Jurkat, Clone E6-1 (cell line): Measurements from ENCODE around the gene GAL3ST3. TPM values are rescaled to one million over a fixed set of nuclear protein-coding genes. Genes with fewer than 3 reads are reported as not detected.
"Not testable (repeated sequence)": the region's sequence is repeated elsewhere in the genome, so short reads cannot be mapped to it uniquely, and the experiment has no call there.

ENCODE experiments used
- DNase-seq: peaks from one replicate; pipeline ENCODE4 v3.0.0-alpha.2; 2011; ENCODE audit warnings: low read depth, low spot score
- H3K4me3 ChIP-seq: 2 replicates; pipeline ENCODE4 v1.5.1; 2011; ENCODE audit warnings: mild to moderate bottlenecking, low read length, control low read depth, moderate library complexity
- polyA plus RNA-seq: library from polyadenylated mRNA; unstranded; fragments of >200 nt; gene quantifications from one replicate; pipeline ENCODE4 v1.2.1, GENCODE V29; 2012; ENCODE audit warnings: missing spikeins; ENCODE audit not compliant: insufficient read length, insufficient read depth

The GAL3ST3 gene, protein sequence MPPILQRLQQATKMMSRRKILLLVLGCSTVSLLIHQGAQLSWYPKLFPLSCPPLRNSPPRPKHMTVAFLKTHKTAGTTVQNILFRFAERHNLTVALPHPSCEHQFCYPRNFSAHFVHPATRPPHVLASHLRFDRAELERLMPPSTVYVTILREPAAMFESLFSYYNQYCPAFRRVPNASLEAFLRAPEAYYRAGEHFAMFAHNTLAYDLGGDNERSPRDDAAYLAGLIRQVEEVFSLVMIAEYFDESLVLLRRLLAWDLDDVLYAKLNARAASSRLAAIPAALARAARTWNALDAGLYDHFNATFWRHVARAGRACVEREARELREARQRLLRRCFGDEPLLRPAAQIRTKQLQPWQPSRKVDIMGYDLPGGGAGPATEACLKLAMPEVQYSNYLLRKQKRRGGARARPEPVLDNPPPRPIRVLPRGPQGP
- polyA plus RNA-seq: not detected

DNA sequence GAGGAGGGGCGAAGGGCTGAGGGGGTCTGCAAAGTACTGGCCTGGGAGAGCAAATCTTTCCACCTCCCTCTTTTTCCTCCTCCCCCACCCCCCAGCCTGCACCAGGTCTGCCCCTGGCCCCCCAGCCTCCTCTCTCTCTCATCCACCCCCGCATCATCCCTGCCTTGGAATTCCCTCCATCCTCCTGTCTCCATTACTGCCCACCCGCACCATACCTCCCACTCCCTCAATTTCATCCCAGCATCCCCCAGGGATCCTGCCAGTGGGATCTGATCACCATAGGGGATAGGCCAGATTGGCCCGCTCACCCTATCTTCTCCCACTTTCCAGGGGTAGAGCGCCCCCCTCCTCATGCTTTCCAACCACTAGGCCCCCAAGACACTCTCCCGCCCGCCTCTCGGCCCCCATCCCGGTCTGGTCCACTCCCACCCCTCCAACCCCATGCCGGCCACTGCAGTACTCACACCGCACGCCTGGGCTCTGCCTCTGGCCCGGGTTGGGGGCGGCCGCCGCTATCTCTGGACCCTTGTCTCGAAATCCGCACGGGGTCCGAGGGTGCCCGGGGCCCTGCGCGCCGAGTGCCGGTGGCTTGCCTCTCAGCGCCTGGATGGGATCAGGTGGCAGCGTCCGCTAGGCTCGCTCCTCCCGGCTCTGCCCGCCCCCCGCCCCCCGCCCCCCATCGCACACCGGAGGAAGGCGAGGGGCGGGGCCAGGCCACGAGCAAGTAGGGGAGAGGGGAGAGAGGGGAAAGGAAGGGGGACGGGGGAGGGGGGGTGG is at the start of gene GAL3ST3:
TSS of gene GAL3ST3 (minus strand) at position 615 of the 777 bp plus-strand sequence. CDS start 3,746 bp downstream, outside the sequence.
- no peak for DNase-seq
- no peak within 1 kb of the TSS for H3K4me3 ChIP-seq

DNA sequence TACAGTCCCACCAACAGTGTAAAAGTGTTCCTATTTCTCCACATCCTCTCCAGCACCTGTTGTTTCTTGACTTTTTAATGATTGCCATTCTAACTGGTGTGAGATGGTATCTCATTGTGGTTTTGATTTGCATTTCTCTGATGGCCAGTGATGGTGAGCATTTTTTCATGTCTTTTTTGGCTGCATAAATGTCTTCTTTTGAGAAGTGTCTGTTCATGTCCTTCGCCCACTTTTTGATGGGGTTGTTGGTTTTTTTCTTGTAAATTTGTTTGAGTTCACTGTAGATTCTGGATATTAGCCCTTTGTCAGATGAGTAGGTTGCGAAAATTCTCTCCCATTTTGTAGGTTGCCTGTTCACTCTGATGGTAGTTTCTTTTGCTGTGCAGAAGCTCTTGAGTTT is 43.2 kb upstream of the GAL3ST3 start:
- not testable (repeated sequence) for H3K4me3 ChIP-seq, DNase-seq

DNA sequence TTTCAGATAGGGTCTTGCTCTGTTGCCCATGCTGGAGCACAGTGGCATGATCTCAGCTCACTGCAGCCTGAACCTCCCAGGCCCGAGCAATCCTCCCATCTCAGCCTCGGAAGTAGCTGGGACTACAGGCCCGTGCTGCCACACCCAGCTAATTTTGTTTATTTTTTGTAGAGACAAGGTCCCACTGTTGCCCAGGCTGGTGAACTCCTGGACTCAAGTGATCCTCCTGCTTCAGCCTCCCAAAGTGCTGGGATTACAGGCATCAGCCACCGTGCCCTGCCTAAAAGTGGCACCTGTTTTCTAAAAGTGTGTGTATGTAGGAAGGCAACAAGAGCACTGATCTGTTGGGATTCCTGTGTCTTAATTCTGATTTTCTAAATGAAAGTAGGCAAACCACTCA is 41.3 kb upstream of the GAL3ST3 start:
- no peak overlapping the region for H3K4me3 ChIP-seq
- DNase-seq: no peak

DNA sequence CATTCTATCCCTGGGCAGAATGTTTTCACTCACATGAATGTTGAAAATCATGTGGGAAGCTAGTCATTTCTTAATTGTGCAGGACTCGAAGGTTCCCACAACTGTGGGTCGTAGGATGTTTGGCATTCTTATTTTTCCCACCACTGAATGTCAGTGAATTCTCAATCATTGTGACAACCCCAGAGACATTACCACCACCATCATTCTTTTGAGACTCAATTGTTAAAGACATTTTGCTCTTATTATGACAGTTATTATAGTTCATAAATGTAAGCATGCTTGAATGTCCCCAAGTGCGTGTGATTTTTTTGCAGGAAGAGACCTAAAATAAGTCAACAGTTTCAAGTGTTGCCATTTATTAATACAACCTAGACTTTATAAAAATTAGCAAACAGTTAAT is 40.1 kb upstream of the GAL3ST3 start:
- no peak overlapping the region for H3K4me3 ChIP-seq
- DNase-seq: no peak

DNA sequence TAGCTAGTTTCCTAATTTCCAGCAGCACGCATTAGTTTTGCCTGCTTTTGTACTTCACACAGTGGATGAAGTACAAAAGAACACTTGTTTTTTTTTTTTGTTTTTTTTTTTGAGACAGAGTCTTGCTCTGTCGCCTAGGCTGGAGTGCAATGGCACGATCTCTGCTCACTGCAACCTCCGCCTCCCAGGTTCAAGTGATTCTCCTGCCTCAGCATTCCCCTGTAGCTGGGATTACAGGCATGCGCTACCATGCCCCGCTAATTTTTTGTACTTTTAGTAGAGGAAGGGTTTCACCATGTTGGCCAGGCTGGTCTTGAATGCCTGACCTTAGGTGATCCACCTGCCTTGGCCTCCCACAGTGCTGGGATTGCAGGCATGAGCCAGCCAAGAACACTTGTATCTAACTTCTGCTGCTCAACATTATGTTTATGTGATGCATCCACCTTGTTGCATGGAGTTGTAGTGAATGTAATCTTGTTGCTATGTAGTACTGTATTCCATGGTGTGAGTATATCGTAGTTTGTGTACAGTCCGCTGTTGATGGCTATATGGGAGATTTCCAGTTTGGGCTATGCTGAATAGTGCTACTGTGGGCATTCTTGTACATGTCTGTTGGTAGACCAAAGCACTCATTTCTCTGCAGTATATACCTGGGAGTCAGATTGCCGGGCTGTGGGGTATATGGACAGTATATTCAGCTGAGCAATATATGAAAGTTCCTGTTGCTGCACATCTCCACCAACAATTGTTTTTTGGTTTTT is 38.4 kb upstream of the GAL3ST3 start:
- H3K4me3 ChIP-seq: no peak overlapping the region
- no peak for DNase-seq

DNA sequence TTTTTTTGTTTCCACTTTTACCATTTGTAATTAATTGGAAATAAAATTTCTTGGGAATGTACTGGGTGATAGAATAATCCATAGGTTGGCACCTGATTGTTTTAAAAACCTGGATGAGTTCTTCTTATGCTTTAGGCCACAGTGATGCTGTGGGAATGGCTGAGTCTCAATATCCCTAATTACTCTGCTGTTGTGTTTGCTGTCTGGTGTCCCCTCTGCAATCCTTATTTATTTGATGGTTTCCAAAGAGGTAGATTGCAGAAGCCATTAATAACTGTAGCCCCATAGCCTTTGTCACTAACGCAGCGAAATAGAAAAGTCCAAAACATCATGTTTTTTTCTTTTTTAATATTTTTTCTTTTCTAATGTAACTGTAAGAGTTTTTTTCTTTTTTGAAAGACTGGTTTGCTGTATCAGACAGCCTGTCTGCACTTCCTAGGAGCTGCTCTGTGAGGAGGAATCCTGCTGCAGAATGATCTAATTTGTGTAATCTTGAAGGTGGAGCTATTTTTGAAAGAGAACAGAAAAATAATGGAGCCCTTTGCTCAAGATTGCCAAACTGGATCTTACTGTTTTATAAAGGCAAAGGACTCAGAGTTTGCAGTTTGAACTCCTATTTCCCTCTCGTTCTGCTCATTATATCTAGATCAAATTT is 36.0 kb upstream of the GAL3ST3 start:
- no peak for DNase-seq
- H3K4me3 ChIP-seq: no peak overlapping the region

DNA sequence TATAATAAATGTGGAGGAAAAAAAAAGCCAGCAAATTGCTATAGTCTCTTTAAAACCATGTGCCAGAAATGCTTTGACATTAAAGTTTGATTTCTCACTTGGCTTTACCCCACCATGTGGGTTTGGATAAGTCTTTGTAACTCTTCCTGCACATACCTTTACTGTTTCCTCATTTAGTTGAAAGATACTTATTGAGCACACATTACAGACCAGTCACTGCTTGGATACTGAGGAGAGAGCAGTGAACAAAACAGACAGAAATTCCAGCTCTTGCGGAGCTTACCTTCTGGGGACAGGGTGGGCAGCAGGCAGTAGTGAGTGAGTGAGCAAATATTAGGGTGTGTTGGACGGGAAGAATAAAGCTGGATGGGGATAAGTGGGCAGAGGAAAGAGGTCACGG is 34.8 kb upstream of the GAL3ST3 start:
- H3K4me3 ChIP-seq: no peak overlapping the region
- no peak for DNase-seq

DNA sequence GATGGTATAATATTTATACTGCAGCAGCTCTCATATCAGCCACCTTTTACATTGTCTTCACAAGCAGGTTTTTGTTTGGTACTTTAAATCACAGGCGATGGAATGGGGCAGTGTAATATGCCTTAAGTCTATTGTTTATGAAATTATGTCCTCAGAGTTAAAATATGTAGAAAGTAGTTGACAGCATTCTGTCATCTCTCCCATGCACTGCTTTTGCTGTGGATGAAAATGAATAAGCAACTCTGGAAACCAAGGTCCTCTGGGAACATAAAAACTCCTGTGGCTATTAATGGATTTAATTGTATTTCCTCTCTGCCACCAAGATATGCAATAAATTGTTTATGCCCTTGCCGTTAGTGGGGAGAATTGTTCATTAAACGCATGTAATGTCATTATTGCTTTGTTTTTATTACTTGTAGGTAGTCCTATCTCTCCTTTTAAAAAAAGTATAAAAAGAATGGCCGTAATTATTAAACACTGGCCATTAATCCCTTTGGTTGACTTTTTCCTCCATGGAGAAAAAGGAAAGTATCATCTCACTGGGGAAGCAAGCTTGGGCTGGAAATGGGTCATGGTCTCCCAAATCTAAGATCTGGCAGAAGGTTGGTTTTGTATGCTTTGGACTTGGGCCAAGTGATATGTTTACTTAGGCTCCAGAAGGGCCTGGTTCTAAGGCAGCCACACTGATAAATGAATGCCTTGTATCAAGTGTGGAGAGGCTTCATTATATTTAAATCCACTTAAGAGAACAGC is 34.2 kb upstream of the GAL3ST3 start:
- H3K4me3 ChIP-seq: no peak overlapping the region
- no peak for DNase-seq

DNA sequence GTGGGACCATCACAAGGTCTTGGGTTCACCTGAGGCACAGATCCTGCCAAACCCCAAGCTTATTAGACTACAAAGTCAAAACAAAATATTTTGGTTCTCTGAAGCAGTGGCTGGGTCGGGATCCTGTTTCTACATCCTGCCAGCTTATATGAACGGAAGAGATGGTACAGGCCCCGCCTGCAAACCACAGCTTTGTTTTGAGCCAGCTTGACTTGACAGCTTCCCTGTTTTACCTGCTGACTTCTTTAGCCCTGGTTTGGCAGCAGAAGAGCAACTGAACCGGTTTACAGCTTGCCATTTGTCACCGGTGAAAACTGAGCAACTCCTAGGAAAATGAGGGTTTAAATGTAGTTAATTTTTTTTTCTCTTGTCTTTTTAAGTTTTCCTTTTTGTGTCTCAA is 32.5 kb upstream of the GAL3ST3 start:
- H3K4me3 ChIP-seq: peak overlapping the region; percentile 33
- DNase-seq: peak; percentile 85

DNA sequence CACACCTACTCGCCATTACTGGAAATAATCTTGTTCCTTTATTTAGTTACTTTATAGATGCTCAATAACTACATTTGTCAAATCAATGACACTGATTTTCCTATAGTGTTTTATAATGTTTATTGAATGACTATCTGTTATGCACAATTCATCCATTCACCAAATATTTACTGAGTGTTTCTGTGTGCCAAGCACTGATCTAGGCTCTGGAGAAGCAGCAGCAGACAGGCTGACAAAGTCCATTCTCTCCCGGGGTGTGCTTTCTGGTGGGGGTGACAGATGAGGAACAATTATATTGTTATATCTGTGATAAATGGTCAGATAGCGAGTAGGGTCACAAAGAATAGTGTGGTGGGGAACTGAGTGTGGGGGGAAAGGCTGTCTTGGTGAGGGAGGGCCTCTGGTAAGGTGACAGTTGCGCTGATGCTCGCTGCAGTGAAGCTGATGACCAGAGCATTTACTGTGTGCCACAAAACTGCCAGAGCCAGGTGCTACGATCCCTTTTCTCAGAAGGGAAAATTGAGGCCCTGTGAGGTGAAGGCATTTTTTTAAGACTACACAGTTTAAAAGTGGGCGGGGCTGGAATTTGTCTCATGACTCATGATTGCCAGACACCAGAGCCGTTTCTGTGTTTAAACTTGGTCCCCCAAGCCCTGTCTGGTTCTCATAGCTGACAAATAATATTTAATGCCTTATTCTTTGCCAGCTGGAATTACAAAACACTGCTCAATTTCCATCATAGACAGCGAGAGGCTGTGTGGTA is 31.3 kb upstream of the GAL3ST3 start:
- H3K4me3 ChIP-seq: no peak overlapping the region
- no peak for DNase-seq

DNA sequence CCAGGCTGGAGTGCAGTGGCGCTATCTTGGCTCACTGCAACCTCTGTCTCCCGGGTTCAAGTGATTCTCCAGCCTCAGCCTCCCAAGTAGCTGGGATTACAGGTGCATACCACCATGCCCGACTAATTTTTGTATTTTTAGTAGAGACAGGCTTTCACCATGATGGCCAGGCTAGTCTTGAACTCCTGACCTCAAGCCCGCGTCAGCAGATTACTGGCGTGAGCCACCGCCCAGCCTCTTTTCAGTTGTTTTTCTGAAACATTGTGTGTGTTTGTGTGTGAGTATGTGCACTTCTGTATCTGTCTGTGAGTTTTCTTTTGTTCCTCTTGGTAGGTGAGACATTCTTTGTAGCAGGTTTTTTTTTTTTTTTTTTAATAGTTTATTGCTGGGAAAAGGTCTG is 30.0 kb upstream of the GAL3ST3 start:
- DNase-seq, H3K4me3 ChIP-seq: not testable (repeated sequence)

DNA sequence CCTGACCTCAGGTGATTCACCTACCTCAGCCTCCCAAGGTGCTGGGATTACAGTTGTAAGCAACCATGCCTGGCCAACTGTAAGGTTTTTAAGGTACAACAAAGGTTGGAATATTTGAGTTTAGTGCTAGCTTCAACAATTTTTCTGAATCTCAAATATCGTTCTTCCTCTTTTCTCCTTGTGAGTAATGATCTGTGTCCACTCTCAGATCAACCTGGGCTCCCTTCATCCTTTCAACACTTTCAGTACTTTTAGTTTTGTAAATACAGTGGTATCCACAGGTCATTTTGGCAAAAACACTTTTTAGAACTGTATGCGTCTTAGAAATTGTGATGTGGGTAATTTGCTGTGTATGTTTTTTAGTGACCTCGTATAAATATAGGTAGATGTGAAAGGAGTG is 29.0 kb upstream of the GAL3ST3 start:
- no peak for DNase-seq
- no peak overlapping the region for H3K4me3 ChIP-seq

DNA sequence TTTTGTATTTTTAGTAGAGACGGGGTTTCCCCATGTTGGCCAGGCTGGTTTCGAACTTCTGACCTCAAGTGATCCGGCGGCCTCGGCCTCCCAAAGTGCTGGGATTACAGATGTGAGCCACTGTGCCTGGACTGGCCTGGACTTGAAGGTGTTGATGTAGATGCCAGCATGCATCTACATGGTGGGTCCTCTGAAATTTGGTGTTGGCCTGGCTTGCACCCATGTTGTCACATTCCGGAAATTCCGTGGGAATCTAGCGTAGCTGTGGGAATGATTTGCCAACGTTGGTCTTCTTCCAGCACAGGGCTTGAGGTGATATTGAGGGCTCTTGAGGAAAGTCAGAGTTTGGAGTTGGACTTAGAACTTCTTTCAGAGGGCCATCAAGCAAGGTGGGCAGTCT is 27.6 kb upstream of the GAL3ST3 start:
- no peak overlapping the region for H3K4me3 ChIP-seq
- no peak for DNase-seq

DNA sequence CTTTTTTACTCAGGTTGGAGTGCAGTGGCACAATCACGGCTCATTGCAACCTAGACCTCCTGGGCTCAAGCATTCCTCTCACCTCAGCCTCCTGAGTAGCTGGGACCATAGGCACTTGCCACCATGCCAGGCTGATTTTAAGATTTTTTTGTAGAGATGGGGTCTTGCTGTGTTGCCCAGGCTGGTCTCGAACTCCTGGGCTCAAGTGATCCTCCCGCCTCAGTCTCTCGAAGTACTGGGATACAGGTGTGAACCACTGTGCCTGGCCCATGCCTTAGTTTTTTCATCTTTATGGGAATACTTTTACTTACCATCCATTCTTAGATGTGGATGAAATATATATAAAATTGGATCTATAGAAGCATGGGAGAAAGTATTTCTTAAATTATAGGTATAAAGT is 26.3 kb upstream of the GAL3ST3 start:
- no peak for DNase-seq
- H3K4me3 ChIP-seq: no peak overlapping the region

DNA sequence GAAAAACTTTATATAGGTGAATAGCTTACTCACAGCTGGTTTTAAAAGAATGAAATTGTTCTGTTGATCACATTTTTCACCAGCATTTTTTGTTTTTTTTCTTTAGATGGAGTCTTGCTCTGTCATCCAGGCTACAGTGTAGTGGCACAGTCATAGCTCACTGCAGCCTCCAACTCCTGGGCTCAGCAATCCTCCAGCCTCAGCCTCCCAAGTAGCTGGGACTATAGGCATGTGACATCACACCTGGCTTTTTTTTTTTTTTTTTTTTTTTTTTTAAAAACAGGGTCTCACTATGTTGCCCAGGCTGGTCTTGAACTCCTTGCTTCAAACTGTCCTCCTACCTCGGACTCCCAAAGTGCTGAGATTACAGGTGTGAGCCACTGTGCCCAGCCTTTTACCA is 24.7 kb upstream of the GAL3ST3 start:
- no peak for DNase-seq
- H3K4me3 ChIP-seq: no peak overlapping the region

DNA sequence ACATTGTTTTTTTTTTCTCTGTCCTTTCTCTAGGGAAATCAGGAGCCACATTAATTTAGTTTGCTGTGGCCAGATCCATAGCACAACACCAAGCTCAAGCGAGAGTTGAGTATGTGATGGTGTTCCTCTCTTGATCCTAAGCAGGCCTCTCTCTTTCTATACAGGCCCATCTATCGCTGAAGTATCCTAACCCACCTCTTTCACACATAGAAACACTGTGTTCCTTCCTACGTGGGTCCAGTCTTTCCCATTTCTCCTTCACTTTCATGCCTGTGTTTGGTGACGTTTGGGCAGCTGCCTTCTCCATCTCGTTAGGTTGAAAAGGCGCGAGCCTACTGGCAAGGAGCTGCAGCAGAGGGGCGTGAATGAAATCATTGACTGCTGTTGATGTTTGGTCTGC is 23.6 kb upstream of the GAL3ST3 start:
- no peak overlapping the region for H3K4me3 ChIP-seq

DNA sequence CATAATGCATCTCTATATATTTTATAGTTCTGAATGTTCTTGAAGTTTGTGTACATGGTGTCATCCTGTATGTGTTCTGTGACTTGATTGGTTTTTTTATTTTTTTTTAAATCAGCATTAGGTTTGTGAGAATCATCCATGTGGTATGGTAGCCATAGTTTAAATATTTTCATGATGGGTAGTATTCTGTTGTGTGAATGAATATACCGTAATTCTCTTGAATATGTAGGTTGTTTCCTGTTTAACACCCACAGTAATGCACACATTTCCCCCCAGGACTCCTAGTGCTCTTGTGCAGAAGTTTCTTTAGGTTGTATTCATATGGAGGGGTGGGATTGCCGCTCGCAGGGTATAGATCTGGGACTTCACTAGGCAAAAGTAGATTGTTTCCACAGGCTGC is 23.1 kb upstream of the GAL3ST3 start:
- DNase-seq: no peak
- no peak overlapping the region for H3K4me3 ChIP-seq

More for the DNA sequence above, 23.6 kb upstream of the GAL3ST3 start:
- no peak for DNase-seq

DNA sequence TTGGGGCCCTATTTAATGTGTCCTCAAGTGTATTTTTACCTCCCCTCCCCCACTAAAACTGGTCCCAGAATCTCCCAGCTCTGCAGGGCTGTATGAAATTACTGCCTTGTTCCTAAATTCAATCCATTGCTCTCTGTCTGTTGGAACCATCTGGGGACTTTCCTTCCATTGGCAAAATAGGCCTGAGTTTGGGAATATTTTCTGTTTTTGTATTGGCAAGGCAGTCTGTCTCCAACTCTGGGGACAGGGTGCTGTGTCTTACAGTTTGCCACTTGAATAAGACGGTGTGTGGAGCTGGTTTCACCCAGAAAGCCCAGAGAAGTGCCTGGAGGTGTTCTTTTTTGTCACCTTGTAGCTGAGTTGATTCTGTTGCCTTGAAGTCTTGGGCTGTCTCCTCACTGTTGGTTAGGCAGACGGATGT is 22.4 kb upstream of the GAL3ST3 start:
- DNase-seq: no peak
- peak overlapping the region; percentile 56 for H3K4me3 ChIP-seq
